HEK293T (cell line): ENCODE measurements around the gene TRAPPC12.

Experiments
- FOXA1 ChIP-seq: fragments of 450-650 bp; IDR thresholded peaks from 2 replicates; pipeline ENCODE4 v1.6.1; 2016; ENCODE audit warnings: mild to moderate bottlenecking
- HDGF ChIP-seq: fragments of 450-650 bp; IDR thresholded peaks from 2 replicates; pipeline ENCODE4 v1.6.1; 2017; ENCODE audit warnings: antibody characterized with exemption, borderline replicate concordance
- SP1 ChIP-seq: fragments of 450-650 bp; IDR thresholded peaks from 2 replicates; pipeline ENCODE4 v1.6.1; 2017
- SUZ12 ChIP-seq: fragments of 450-650 bp; IDR thresholded peaks from 2 replicates; pipeline ENCODE4 v1.6.1; 2016; ENCODE audit warnings: mild to moderate bottlenecking

DNA sequence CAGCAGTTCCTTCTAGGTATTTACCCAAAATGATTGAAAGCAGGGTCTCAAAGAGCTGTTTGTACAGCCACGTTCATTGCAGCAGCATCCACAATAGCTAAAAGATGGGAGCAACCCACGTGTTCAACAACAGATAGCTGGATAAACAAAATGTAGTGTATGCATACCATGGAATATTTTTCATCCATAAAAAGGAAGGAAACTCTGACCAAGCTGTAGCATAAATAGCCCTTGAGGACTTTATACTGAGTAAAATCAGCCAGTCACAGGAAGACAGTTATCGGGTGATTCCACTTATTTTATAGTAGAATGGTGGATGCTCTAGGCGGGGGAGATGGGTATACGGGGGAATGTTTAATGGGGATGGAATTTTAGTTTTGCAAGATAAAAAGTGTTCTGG, 7.5 kb downstream of the TRAPPC12 start:
- TF ChIP-seq FOXA1 (no peak), SUZ12 (no peak), SP1 (no peak), HDGF (no peak)
